ENCODE measurements around the gene TMEM117. TPM values are rescaled to one million over a fixed set of nuclear protein-coding genes. Genes with fewer than 3 reads are reported as not detected.

Gene TMEM117
- total and polyA plus RNA-seq, 10 of the 15 experiments (the other 5 are each of a cell fraction or from before 2014, with no cell fraction given) = 3.1 to 8.2 (median 6.1) TPM

- TF ChIP-seq REST (IDR thresholded peaks at IDR 0.05; ENCODE audit: low read depth, low read length) (no peak), TCF12 (IDR thresholded peaks at IDR 0.05; ENCODE audit: low read depth, low read length) (peak; percentile 36; the same call in 1 of the 2 replicates), ZNF622 (IDR thresholded peaks at IDR 0.05) (no peak), ATF3 (IDR thresholded peaks at IDR 0.05; ENCODE audit: borderline replicate concordance, extremely low read depth, low read depth, low read length) (peak; percentile 44; the same call in 1 of the 2 replicates), EZH2 (IDR thresholded peaks at IDR 0.05; ENCODE audit: borderline replicate concordance, control insufficient read depth, low read depth, low read length) (no peak), CUX1 (IDR thresholded peaks at IDR 0.05; ENCODE audit: insufficient replicate concordance, low read depth, low read length) (no peak), IKZF2 (IDR thresholded peaks at IDR 0.05) (no peak), ZNF384 (IDR thresholded peaks at IDR 0.05; ENCODE audit: borderline replicate concordance, low read depth, low read length) (no peak), RELB (IDR thresholded peaks at IDR 0.05; ENCODE audit: low read depth) (peak; percentile 58; the same call in 1 of the 2 replicates), ZNF207 (IDR thresholded peaks at IDR 0.05; ENCODE audit: borderline replicate concordance) (no peak; the same call in 1 of the 2 replicates), BMI1 (IDR thresholded peaks at IDR 0.05; ENCODE audit: borderline replicate concordance) (no peak), ATF2 (IDR thresholded peaks at IDR 0.05; ENCODE audit: low read length) (no peak)
Observed at GRCh38 chr12:43805860-43806736, 29.8 kb upstream of the TMEM117 start, which contains the start of gene TWF1 (continued).
